Measurements from ENCODE around the gene CDK11B.
"Not testable (repeated sequence)": the region's sequence is repeated elsewhere in the genome, so short reads cannot be mapped to it uniquely, and the experiment has no call there.

Gene CDK11B

GRCh38 chr1:1596493-1597274, 62.1 kb downstream of the CDK11B start:
- TF ChIP-seq ZNF274 (IDR thresholded peaks at IDR 0.05; ENCODE audit: low read depth, low read length) = no peak
- H3K4me3 ChIP-seq (ENCODE audit: low read length) = no peak overlapping the region

- H3K4me3 ChIP-seq (ENCODE audit: low read length) = not testable (repeated sequence)
Observed at GRCh38 chr1:1595341-1595740, 63.5 kb downstream of the CDK11B start.

GRCh38 chr1:1594602-1595260, 64.1 kb downstream of the CDK11B start:
- no peak for TF ChIP-seq ZNF274 (IDR thresholded peaks at IDR 0.05; ENCODE audit: low read depth, low read length)
- H3K4me3 ChIP-seq (ENCODE audit: low read length) = no peak overlapping the region

DNA sequence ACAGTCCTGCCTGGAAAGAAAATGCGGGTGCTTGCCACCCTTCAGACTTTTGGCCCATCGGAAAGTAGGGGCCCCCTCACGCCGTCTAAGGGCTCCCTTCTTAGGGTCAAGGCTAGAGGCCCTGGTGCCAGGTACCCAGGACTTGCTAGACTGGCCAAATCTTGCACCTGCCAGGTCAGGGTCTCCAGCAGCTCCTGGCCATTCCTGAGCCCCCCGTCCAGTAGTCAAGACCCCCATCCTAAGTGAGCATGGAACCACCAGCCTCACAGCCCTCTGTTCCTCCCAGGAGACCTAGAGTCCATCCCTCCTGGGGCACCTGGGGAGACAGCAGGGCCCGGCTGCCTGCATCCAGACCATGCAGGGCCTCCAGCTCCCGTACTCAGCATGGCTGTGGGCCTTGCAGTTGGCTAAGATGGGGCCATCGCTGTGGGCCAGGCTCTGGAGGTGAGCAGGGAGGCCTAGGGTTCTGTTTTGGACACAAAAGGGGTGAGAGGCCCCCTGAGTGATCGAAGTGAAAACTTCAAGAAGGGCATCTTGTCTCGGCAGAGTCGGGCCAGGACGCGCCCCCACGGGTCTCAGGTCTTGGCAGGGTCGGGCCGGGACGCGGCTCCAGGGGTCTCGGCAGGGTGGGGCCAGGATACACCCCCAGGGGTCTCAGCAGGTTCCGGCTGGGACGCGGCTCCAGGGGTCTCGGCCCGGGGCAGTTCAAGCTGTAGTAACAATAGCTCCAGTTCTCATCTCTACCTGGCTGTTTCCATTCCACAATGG, 64.8 kb downstream of the CDK11B start:
- no peak for TF ChIP-seq ZNF274 (IDR thresholded peaks at IDR 0.05; ENCODE audit: low read depth, low read length)
- no peak overlapping the region for H3K4me3 ChIP-seq (ENCODE audit: low read length)

GRCh38 chr1:1591452-1591851, 67.4 kb downstream of the CDK11B start:
- no peak overlapping the region for H3K4me3 ChIP-seq (ENCODE audit: low read length)
- no peak for TF ChIP-seq ZNF274 (IDR thresholded peaks at IDR 0.05; ENCODE audit: low read depth, low read length)
